RKO (cell line): ENCODE results near the gene FIGNL2.

Source experiments
- DNase-seq: peaks from one replicate; pipeline ENCODE4 v3.0.0-alpha.2; 2016; ENCODE audit warnings: low spot score

Gene FIGNL2

GRCh38 chr12:51855586-51856428 is 7.3 kb upstream of the FIGNL2 start:
- DNase-seq: no peak

DNA sequence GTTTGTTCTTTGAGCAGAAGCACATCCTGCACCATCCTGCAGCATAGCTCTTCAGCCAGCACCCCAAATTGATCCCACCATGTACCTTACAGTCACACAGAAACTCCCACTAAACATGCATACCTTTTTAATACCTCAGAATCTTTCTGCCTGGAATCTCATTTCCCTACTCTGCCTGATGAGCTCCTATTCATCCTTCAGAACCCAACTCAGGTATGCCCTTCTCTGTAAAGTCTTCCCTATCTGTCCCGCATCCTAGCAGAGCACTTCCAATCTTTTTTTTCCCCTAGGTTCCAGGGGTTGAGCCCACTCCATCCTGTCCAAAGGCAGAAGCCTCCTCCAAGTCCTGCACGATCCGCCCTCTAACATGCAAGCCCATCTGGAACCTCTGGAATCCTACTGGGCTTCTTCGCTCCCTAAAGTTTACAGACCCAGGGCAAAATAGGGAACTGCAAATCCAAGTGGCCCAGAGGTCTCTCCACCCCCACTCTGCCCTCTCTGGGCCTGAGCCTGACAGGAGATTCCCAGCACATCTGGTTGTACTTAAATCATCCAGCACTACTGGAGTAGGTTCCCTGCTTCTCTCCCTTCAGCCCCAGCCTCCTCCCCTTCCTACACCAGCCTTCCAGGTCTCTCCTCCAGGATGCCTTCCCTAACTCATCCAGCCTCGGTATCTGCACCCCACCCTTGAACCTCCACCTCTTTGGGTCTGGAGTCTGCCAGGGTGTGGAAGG is 4.1 kb upstream of the FIGNL2 start:
- no peak for DNase-seq

DNA sequence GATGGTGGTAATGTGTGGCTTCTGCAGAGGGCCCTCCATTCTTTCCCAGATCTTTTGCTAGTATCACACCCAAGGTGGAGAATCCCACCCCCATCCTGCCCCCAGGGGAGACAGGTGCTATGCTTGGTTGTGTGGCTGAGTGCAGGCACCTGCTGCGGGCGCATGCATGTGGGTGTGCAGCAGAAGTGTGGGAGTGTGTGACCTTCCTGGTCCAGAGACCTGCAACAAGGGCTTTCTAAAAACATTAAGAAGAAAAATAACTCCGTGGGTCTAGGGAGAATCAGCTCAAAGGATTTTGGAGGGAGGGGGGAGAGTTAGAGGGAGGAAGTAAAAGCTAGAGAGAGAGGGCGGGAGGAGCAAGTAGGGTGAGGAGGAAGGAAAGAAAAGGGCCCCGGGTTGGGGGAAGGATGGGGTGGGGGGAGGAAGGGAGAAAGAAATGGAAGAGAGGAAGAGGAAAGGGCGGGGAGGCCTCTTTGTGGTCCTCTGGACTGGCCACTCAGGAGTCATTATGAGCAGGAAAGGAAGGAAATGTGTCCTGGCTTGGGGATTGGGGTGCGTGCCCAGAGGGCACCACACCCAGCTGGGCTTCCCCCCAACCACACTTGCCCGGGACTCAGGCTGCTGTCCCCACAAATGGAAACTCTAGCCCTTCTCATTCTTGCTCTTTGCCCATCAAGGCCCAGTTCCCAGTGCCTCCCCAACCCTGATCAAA is 3.1 kb upstream of the FIGNL2 start:
- DNase-seq: no peak

DNA sequence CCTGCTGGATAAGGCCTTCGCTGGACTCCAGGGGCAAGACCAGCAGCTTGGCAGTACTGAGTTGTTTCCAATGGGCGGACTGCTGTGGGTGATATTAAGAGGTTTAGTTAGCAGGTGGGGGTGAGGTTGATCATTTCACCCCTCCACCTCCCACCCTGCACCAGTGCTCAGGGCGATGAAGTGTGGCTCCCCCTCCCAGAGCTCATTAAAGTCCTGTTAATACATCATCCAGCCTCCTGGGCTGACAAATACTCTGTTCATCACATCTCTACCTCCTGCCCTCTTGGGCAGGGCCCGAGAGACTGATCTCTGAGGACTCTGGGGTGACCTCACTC is 2.4 kb upstream of the FIGNL2 start:
- no peak for DNase-seq

DNA sequence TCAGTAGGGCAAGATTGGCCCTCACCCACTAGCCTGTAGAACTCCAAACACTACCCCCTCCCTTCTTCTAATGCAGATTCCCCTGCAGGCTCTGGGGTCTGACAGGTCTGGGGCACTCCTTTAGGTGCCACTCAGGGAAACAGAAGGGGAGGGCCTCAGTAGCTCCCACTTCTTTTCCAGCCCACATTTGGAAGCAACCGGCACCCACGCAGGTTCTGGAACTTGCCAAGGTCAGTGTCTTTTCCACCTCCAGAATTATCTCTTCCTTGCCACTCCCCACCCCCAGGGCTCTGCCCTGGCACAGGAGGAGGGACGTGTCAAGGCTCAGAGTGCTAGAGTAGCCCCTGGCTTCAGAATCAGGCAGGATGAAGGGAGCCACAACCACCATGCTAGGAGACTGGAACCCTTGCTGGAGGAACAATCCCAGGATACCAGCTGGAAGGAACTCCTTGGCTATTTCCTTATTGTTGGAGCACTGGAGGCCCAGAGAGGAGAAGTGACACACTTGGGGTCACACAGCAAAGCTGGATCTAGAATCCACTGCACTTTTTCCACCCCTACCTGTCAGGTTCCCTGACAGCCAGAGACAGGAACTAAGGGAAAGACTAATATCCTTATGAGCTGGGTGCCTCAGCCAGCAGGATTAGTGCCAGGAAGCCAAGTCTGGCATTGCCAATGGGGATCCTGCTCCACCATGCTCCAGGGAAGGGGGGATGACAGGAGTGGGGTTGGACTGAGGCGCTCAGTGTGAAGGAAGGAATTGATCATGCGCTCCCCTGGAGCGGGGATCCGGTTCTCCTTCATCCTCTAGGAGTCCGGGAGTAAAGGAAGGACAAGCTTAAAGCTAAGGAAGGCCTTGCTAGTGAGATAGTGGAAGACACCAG is 1.8 kb upstream of the FIGNL2 start:
- DNase-seq: no peak

DNA sequence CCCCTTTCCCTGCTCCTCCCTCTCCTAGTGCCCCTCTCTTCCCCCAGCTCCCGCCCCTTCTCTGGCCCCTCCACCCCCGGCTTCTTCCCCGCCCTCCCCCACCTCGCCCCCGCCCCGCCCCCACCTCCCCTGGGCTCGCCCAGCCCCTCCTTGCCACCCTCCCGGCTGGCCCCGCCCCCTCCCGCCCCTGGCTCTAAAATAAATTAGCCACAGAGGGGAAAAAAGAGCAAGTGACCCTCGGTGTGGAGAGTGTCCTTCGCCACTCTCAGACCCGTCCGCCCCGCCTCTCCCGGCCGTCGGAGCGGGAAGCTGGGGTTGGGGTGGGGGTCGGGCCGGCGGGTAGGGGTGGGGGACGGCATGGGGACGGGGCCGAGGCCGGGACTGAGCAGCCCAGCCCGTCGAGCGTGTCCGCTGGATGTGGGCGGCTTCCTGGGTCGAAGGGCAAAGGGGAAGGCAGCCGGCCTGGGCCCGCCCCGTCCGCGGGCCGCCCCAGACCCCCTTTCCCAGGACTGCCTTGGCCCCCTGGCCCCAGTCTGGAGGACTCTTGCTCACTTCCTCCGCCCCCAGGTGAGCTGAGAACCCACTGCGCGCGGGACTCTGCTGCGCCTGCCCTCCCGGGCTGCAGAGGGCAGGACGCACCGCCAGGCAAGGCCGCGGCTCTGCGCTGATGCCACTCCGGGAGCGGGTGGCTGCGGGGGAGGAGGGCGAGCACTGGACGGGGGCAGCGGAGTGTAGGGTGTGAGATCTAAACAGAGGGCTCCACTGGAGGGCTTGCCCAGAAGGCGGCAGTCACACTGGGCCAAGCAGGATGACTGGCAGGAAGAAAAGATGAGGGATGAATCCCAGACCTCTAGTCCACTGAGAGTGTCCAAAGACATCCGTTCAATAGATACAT is 570 bp upstream of the FIGNL2 start:
- no peak for DNase-seq

- DNase-seq: no peak
Measured at GRCh38 chr12:51847643-51848325, 734 bp downstream of the FIGNL2 start.

- DNase-seq: no peak
Measured at GRCh38 chr12:51846911-51847642, 1.4 kb downstream of the FIGNL2 start.

GRCh38 chr12:51846271-51846691 is 2.2 kb downstream of the FIGNL2 start:
- DNase-seq: no peak

DNA sequence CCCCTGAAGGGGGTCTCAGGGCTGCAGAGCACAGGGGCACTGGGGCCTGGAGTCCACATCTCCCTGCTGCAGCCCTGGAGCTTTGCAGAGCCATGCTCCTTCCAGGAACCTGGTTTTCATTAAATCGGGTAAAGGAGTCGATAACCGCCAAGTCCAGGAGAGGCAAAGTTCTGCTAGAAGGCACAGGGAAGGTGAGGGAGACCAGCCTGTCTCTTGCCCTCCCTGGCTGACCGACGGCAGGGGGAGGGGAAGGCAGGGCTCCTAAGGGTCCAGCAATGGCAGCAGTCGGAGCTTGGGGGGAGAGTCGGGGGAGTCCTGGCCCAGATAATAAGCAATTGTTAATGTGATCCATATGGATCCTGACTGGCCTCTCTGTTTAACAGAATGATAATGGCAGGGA is 3.0 kb downstream of the FIGNL2 start:
- no peak for DNase-seq

DNA sequence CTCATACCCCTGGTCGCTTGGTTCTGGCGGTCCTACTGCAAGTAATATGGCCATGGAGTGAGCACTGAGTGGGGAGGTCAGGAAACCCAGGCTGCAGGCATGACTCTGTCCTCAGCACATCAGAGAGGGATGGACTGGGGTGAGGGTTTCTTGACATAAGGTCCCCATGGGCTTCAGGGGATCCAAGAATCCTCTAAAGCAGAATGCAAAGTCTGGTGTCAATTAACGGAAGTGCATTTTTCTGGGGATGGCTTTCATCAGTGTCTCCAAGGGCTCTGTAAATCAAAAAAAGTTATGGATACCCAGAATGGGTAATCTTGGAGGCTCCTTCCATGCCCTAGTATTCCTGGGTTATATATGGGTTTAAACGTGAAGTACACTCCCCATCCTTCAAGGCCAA is 3.7 kb downstream of the FIGNL2 start:
- no peak for DNase-seq

DNA sequence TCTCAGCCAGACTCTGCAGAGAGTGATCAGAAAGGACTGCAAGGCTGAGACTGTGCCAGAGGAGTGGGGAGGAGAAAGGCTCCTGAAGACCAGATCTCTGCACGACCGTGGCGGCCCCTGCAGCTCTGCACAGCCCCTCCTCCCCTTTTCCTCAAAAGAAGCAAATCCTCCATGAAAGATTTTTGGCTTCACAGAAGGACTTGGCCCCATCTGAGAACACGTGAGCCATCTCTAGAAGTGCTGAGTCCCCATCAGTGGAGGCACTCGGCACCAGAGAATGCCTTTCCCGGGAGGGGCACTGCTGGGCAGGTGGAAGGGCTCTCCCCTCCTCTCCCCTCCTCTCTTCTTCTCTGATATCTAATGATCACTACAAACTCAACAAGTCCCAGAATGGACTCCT is 6.8 kb downstream of the FIGNL2 start:
- no peak for DNase-seq

DNA sequence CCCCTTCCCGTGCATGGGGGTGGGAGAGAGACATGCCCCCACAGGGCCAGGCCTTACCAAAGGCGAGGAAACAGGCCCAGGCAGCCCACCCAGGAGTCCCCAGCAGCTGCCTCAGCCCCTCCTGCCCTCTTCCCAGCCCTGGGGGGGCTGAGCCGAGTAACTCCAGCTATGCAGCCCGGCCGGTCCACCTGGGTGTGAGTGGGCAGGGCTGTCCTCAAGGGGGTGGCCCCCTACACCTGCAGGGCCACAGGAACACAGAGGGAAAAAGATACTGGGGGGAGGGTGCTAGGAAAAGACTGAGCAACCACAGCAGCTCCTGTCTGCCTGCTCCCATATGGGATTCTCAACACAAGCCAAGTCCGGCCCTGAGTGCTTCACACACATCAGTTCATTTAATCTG is 7.6 kb downstream of the FIGNL2 start:
- DNase-seq: no peak

GRCh38 chr12:51839310-51839947 is 9.1 kb downstream of the FIGNL2 start:
- no peak for DNase-seq

- DNase-seq: no peak
Measured at GRCh38 chr12:51838762-51839161, 9.8 kb downstream of the FIGNL2 start.

- no peak for DNase-seq
Measured at GRCh38 chr12:51838036-51838435, 10.5 kb downstream of the FIGNL2 start.

GRCh38 chr12:51837286-51837685 is 11.2 kb downstream of the FIGNL2 start:
- no peak for DNase-seq

DNA sequence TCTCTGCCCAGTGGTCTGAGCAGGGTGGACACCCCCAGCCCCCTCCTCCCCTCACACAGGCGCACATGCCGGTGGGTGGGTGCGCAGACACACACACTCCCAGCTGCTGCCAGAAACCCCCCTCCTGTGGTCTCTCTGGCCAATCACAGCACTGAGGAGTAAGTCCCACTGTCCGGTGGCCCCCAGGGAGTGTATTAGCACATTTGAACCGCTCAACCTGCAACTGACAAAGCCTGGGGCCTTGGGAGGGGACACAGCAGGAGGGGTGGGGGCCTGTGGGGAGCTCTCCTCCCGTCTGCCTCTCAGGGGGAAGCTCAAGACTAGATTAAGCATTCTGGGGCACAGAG is 11.7 kb downstream of the FIGNL2 start:
- no peak for DNase-seq
